ENCODE data around the gene TPPP. TPM values are rescaled to one million over a fixed set of nuclear protein-coding genes. Genes with fewer than 3 reads are reported as not detected.
"Not testable (repeated sequence)": the region's sequence is repeated elsewhere in the genome, so short reads cannot be mapped to it uniquely, and the experiment has no call there.

Gene TPPP
- total RNA-seq, 1 experiment from 2014 or later = 3.9 TPM

DNA sequence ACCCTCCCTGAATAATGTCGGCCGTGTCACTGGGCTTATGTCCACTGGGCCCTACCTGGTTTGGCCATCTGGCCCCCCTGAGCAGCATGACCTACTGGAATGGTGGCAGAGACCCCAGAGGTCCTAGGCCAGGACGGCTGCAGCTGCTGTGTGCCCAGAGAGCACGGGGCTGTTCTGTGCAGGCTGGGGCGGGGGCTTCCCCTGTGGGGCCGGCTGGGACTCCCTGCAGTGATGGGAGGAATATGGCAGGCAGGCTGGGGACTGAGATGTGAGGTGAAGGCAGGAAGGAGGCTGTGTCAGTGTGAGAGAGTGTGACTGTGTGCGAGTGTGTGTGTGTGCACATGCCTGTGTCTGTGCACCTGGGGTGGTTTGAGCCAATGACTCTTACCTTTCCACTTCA lies 36.1 kb upstream of the TPPP start:
- H3K9ac ChIP-seq (ENCODE audit: low read length); H3K4me1 ChIP-seq (ENCODE audit: control insufficient read depth in 1 of 2, insufficient read depth in 2 of 2, low read length in 2 of 2); POLR2A ChIA-PET; CTCF ChIA-PET; H3K27ac ChIP-seq (ENCODE audit: low read depth, low read length); H3K36me3 ChIP-seq (ENCODE audit: control insufficient read depth in 1 of 2, insufficient read depth in 2 of 2, low read length in 2 of 2); RAD21 ChIA-PET (ENCODE audit: low non-redundant PET in 1 of 2, low total read pairs in 2 of 2, uncharacterized antibody in 2 of 2, unreplicated experiment in 2 of 2); H3K4me2 ChIP-seq (ENCODE audit: low read length); H4K20me1 ChIP-seq (ENCODE audit: insufficient read depth); BruUV-seq (replicated peaks); DNase-seq (ENCODE audit: low read depth, low spot score); ATAC-seq; H3K4me3 ChIP-seq (replicated peaks in 1 of 2; ENCODE audit: low read depth in 1 of 2, low read length in 2 of 2); H3K9me3 ChIP-seq (ENCODE audit: control insufficient read depth in 1 of 2, insufficient read depth in 1 of 2, low read depth in 1 of 2, low read length in 2 of 2); H3K9me2 ChIP-seq (ENCODE audit: insufficient read depth); H3K79me2 ChIP-seq (ENCODE audit: insufficient read depth, low read length); H3K27me3 ChIP-seq (ENCODE audit: insufficient read depth, low read length); H2AFZ ChIP-seq (ENCODE audit: low read depth, low read length, poor library complexity, severe bottlenecking); intact Hi-C loops (cut with micrococcal nuclease): not testable (repeated sequence)

DNA sequence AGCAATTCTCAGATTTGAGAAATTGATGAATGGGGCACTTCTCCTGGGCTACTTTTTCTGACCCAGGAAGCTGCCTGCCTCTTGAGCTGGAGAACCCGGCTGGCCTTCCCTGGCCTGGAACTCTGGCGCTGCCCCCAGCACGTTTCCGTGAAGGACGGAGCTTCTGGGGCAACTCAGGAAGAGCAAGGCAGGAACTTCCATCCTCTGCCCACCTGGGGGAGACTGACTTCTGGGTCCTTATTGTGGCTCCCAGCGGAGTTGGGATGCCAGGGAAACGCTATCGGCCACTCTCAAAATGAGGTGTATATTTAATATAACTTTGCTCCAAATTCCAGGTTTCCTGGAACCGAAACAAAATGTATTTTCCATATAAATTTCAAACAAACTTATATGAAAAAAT lies 33.9 kb upstream of the TPPP start:
- TF ChIP-seq RAD21 (IDR thresholded peaks at IDR 0.05; ENCODE audit: low read depth) = peak; percentile 34
- TF ChIP-seq, protein P1, sequence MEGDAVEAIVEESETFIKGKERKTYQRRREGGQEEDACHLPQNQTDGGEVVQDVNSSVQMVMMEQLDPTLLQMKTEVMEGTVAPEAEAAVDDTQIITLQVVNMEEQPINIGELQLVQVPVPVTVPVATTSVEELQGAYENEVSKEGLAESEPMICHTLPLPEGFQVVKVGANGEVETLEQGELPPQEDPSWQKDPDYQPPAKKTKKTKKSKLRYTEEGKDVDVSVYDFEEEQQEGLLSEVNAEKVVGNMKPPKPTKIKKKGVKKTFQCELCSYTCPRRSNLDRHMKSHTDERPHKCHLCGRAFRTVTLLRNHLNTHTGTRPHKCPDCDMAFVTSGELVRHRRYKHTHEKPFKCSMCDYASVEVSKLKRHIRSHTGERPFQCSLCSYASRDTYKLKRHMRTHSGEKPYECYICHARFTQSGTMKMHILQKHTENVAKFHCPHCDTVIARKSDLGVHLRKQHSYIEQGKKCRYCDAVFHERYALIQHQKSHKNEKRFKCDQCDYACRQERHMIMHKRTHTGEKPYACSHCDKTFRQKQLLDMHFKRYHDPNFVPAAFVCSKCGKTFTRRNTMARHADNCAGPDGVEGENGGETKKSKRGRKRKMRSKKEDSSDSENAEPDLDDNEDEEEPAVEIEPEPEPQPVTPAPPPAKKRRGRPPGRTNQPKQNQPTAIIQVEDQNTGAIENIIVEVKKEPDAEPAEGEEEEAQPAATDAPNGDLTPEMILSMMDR (IDR thresholded peaks at IDR 0.05 in 2 of 3, conservative IDR thresholded peaks at IDR 0.05 in 1 of 3; ENCODE audit: borderline replicate concordance in 1 of 3, insufficient read depth in 1 of 3, low read depth in 2 of 3, low read length in 2 of 3) = 0 out of 6 replicates have a peak, but pooled peaks of 1 of the 3 experiments have one; percentile 15
- H2AFZ ChIP-seq (ENCODE audit: low read depth, low read length, poor library complexity, severe bottlenecking); H3K27me3 ChIP-seq (ENCODE audit: insufficient read depth, low read length); H3K36me3 ChIP-seq (ENCODE audit: control insufficient read depth in 1 of 2, insufficient read depth in 2 of 2, low read length in 2 of 2); H3K27ac ChIP-seq (ENCODE audit: low read depth, low read length); H3K4me3 ChIP-seq (replicated peaks in 1 of 2; ENCODE audit: low read depth in 1 of 2, low read length in 2 of 2); H3K9ac ChIP-seq (ENCODE audit: low read length); POLR2A ChIA-PET; H4K20me1 ChIP-seq (ENCODE audit: insufficient read depth); RAD21 ChIA-PET (ENCODE audit: low non-redundant PET in 1 of 2, low total read pairs in 2 of 2, uncharacterized antibody in 2 of 2, unreplicated experiment in 2 of 2); CTCF ChIA-PET; intact Hi-C loops (cut with micrococcal nuclease); H3K4me1 ChIP-seq (ENCODE audit: control insufficient read depth in 1 of 2, insufficient read depth in 2 of 2, low read length in 2 of 2); H3K79me2 ChIP-seq (ENCODE audit: insufficient read depth, low read length); H3K9me2 ChIP-seq (ENCODE audit: insufficient read depth); BruUV-seq (replicated peaks); H3K4me2 ChIP-seq (ENCODE audit: low read length); H3K9me3 ChIP-seq (ENCODE audit: control insufficient read depth in 1 of 2, insufficient read depth in 1 of 2, low read depth in 1 of 2, low read length in 2 of 2): not testable (repeated sequence)
- DNase-seq (ENCODE audit: low read depth, low spot score) (peak; percentile 16), ATAC-seq (peak; percentile 96)

DNA sequence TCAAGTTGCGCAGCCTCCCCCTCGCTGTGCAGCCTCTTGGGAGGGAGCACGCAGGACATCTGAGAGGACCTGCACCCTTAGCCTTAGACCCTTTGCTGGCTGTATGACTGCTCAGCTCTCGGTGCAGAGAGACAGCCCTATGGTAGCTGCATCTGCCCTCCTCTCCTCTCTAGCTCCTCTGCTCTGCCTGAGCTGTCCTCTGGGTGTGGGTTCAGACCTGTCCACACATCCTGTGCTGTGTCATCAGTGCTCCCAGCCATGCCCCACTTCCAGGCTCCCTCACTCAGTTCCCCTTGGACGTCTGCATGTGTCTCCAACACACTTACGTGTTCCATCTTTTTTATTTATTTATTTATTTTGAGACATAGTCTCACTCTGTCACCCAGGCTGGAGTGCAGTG lies 30.7 kb upstream of the TPPP start:
- CTCF ChIA-PET; H3K27me3 ChIP-seq (ENCODE audit: insufficient read depth, low read length); ATAC-seq; H3K4me2 ChIP-seq (ENCODE audit: low read length); H4K20me1 ChIP-seq (ENCODE audit: insufficient read depth); RAD21 ChIA-PET (ENCODE audit: low non-redundant PET in 1 of 2, low total read pairs in 2 of 2, uncharacterized antibody in 2 of 2, unreplicated experiment in 2 of 2); H3K4me1 ChIP-seq (ENCODE audit: control insufficient read depth in 1 of 2, insufficient read depth in 2 of 2, low read length in 2 of 2); H3K9ac ChIP-seq (ENCODE audit: low read length); H3K9me2 ChIP-seq (ENCODE audit: insufficient read depth); H3K79me2 ChIP-seq (ENCODE audit: insufficient read depth, low read length); H2AFZ ChIP-seq (ENCODE audit: low read depth, low read length, poor library complexity, severe bottlenecking); H3K9me3 ChIP-seq (ENCODE audit: control insufficient read depth in 1 of 2, insufficient read depth in 1 of 2, low read depth in 1 of 2, low read length in 2 of 2); H3K36me3 ChIP-seq (ENCODE audit: control insufficient read depth in 1 of 2, insufficient read depth in 2 of 2, low read length in 2 of 2); POLR2A ChIA-PET; H3K4me3 ChIP-seq (replicated peaks in 1 of 2; ENCODE audit: low read depth in 1 of 2, low read length in 2 of 2); H3K27ac ChIP-seq (ENCODE audit: low read depth, low read length); intact Hi-C loops (cut with micrococcal nuclease); DNase-seq (ENCODE audit: low read depth, low spot score); BruUV-seq (replicated peaks): not testable (repeated sequence)

DNA sequence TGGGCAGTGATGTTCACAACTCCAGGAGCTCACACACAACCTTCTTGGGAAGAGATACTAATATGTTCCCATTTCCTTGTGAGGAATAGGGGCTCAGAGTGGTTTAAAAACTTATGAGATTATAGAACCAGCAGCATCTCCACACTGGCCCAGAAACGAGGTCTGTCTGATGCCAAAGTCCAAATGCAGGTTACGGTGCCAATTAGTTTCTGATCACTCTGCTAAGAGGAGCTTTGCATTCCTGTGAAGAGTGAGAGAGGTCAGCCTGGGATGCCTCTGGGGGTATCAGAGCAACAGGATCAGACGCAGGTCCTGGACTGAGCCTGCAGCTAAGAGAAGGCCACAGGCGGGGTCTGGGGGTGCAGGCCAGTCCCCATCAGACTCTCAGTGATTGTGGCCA lies 30.2 kb upstream of the TPPP start:
- BruUV-seq (replicated peaks); POLR2A ChIA-PET; ATAC-seq; RAD21 ChIA-PET (ENCODE audit: low non-redundant PET in 1 of 2, low total read pairs in 2 of 2, uncharacterized antibody in 2 of 2, unreplicated experiment in 2 of 2); H3K9me3 ChIP-seq (ENCODE audit: control insufficient read depth in 1 of 2, insufficient read depth in 1 of 2, low read depth in 1 of 2, low read length in 2 of 2); H3K79me2 ChIP-seq (ENCODE audit: insufficient read depth, low read length); H2AFZ ChIP-seq (ENCODE audit: low read depth, low read length, poor library complexity, severe bottlenecking); H3K9me2 ChIP-seq (ENCODE audit: insufficient read depth); H3K27ac ChIP-seq (ENCODE audit: low read depth, low read length); H3K27me3 ChIP-seq (ENCODE audit: insufficient read depth, low read length); H3K4me2 ChIP-seq (ENCODE audit: low read length); H3K4me1 ChIP-seq (ENCODE audit: control insufficient read depth in 1 of 2, insufficient read depth in 2 of 2, low read length in 2 of 2); intact Hi-C loops (cut with micrococcal nuclease); DNase-seq (ENCODE audit: low read depth, low spot score); CTCF ChIA-PET; H3K36me3 ChIP-seq (ENCODE audit: control insufficient read depth in 1 of 2, insufficient read depth in 2 of 2, low read length in 2 of 2); H3K4me3 ChIP-seq (replicated peaks in 1 of 2; ENCODE audit: low read depth in 1 of 2, low read length in 2 of 2); H4K20me1 ChIP-seq (ENCODE audit: insufficient read depth); H3K9ac ChIP-seq (ENCODE audit: low read length): not testable (repeated sequence)
